ENCODE results near the gene IGFBPL1. TPM values are rescaled to one million over a fixed set of nuclear protein-coding genes. Genes with fewer than 3 reads are reported as not detected.

IGFBPL1 gene
- total and polyA plus RNA-seq, 4 donors, result 0.08 TPM; not detected in 3

DNA sequence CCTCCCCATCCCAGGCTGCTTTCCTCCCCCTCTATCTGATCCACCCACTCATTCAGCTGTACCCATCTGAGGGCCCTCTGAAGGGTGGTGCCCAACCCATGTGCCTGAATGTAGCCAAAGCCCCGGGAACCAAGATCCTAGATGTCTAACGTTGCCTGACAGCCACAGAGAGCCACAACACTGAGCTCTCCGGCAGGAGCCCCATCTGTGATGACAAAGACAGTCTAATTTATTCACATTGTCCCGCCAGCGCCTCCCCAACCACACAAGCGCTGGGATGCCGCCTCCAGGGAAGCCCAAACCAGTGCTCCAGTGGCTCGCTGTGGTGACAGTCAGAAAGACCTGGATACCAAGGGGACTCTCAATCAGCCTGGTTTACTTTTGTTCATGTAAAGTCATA lies 8.4 kb downstream of the IGFBPL1 start:
- H3K9ac ChIP-seq (ENCODE audit: low read depth in 1 of 2, low read length in 2 of 2), result no peak overlapping the region
- 94% methylated on average over 8 of the region's 8 CpGs for WGBS
- no peak for DNase-seq (ENCODE audit: low spot score)

DNA sequence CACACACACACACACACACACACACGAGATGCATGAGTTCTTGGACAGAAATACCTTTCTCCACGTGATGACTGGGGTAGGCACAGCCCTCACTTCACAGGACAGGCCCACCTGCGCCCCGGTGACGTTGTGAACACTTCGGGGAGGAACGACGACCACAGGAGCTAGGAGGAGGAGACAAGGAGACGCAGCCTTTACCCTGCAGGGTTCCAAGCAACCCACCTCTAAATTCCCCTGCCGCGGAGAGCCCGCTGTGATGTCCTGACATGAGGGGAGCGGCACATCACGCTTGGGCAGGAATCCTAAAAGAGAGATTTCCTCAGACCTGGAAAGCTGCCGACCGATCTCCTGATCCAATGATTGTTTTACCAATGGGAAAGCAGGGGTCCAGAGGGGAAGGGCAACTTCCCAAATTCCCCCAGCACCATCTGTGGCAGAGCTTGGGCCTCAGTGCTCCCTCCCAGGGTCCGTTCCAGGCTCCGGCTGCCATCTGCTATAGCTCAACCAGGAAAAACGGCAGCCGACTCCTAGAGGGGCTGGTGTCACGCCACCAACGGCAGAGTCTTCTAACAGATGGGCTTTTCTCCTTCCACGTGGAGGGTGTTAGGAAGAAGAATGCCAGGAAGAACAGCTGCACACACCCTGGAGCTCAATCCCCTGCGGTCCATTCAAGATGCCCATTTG lies 10.1 kb downstream of the IGFBPL1 start:
- H3K4me3 ChIP-seq (ENCODE audit: low read depth in 1 of 3, low read length in 3 of 3), result no peak overlapping the region
- H3K27me3 ChIP-seq (ENCODE audit: control insufficient read depth in 4 of 4, insufficient read depth in 4 of 4, low read length in 3 of 4), result no peaks in the 10 kb centered on the region
- no peaks in the 10 kb centered on the region for H3K9me3 ChIP-seq (ENCODE audit: control insufficient read depth in 4 of 4, low read length in 3 of 4)
- TF ChIP-seq NR2F2 (IDR thresholded peaks at IDR 0.05), result no peak
- no peak for TF ChIP-seq FOXA1 (IDR thresholded peaks at IDR 0.05)
- no peak for TF ChIP-seq YY1 (IDR thresholded peaks at IDR 0.05)
- TF ChIP-seq, protein P1, sequence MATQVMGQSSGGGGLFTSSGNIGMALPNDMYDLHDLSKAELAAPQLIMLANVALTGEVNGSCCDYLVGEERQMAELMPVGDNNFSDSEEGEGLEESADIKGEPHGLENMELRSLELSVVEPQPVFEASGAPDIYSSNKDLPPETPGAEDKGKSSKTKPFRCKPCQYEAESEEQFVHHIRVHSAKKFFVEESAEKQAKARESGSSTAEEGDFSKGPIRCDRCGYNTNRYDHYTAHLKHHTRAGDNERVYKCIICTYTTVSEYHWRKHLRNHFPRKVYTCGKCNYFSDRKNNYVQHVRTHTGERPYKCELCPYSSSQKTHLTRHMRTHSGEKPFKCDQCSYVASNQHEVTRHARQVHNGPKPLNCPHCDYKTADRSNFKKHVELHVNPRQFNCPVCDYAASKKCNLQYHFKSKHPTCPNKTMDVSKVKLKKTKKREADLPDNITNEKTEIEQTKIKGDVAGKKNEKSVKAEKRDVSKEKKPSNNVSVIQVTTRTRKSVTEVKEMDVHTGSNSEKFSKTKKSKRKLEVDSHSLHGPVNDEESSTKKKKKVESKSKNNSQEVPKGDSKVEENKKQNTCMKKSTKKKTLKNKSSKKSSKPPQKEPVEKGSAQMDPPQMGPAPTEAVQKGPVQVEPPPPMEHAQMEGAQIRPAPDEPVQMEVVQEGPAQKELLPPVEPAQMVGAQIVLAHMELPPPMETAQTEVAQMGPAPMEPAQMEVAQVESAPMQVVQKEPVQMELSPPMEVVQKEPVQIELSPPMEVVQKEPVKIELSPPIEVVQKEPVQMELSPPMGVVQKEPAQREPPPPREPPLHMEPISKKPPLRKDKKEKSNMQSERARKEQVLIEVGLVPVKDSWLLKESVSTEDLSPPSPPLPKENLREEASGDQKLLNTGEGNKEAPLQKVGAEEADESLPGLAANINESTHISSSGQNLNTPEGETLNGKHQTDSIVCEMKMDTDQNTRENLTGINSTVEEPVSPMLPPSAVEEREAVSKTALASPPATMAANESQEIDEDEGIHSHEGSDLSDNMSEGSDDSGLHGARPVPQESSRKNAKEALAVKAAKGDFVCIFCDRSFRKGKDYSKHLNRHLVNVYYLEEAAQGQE (IDR thresholded peaks at IDR 0.05), result no peak
- TF ChIP-seq, protein P2, sequence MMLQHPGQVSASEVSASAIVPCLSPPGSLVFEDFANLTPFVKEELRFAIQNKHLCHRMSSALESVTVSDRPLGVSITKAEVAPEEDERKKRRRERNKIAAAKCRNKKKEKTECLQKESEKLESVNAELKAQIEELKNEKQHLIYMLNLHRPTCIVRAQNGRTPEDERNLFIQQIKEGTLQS (IDR thresholded peaks at IDR 0.05), result no peak
- no peak for TF ChIP-seq SP1 (IDR thresholded peaks at IDR 0.05)
- TF ChIP-seq, protein P3, sequence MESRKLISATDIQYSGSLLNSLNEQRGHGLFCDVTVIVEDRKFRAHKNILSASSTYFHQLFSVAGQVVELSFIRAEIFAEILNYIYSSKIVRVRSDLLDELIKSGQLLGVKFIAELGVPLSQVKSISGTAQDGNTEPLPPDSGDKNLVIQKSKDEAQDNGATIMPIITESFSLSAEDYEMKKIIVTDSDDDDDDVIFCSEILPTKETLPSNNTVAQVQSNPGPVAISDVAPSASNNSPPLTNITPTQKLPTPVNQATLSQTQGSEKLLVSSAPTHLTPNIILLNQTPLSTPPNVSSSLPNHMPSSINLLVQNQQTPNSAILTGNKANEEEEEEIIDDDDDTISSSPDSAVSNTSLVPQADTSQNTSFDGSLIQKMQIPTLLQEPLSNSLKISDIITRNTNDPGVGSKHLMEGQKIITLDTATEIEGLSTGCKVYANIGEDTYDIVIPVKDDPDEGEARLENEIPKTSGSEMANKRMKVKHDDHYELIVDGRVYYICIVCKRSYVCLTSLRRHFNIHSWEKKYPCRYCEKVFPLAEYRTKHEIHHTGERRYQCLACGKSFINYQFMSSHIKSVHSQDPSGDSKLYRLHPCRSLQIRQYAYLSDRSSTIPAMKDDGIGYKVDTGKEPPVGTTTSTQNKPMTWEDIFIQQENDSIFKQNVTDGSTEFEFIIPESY (IDR thresholded peaks at IDR 0.05), result no peak
- TF ChIP-seq TAF1 (conservative IDR thresholded peaks at IDR 0.05), result no peak
- no peak for TF ChIP-seq JUND (IDR thresholded peaks at IDR 0.05)
- TF ChIP-seq, protein P4, sequence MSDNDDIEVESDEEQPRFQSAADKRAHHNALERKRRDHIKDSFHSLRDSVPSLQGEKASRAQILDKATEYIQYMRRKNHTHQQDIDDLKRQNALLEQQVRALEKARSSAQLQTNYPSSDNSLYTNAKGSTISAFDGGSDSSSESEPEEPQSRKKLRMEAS (IDR thresholded peaks at IDR 0.05), result no peak
- TF ChIP-seq, protein P5, sequence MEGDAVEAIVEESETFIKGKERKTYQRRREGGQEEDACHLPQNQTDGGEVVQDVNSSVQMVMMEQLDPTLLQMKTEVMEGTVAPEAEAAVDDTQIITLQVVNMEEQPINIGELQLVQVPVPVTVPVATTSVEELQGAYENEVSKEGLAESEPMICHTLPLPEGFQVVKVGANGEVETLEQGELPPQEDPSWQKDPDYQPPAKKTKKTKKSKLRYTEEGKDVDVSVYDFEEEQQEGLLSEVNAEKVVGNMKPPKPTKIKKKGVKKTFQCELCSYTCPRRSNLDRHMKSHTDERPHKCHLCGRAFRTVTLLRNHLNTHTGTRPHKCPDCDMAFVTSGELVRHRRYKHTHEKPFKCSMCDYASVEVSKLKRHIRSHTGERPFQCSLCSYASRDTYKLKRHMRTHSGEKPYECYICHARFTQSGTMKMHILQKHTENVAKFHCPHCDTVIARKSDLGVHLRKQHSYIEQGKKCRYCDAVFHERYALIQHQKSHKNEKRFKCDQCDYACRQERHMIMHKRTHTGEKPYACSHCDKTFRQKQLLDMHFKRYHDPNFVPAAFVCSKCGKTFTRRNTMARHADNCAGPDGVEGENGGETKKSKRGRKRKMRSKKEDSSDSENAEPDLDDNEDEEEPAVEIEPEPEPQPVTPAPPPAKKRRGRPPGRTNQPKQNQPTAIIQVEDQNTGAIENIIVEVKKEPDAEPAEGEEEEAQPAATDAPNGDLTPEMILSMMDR (IDR thresholded peaks at IDR 0.05; ENCODE audit: low read depth, low read length, missing input control), result no peak
- no peak for TF ChIP-seq GABPA (IDR thresholded peaks at IDR 0.05 in 1 of 2, conservative IDR thresholded peaks at IDR 0.05 in 1 of 2)
- TF ChIP-seq FOXA2 (IDR thresholded peaks at IDR 0.05), result no peak
- no peak for TF ChIP-seq HNF4A (conservative IDR thresholded peaks at IDR 0.05)

More for the DNA sequence above, 8.4 kb downstream of the IGFBPL1 start:
- TF ChIP-seq, protein P3 (IDR thresholded peaks at IDR 0.05), result no peak
- no peak for TF ChIP-seq EGR1 (IDR thresholded peaks at IDR 0.05; ENCODE audit: low read depth in 2 of 2)
- no peak for TF ChIP-seq RAD21 (IDR thresholded peaks at IDR 0.05)
- TF ChIP-seq, protein P5 (IDR thresholded peaks at IDR 0.05; ENCODE audit: low read depth, low read length, missing input control), result no peak
- no peak for TF ChIP-seq FOXA2 (IDR thresholded peaks at IDR 0.05)
- TF ChIP-seq FOXA1 (IDR thresholded peaks at IDR 0.05), result no peak
- TF ChIP-seq NR2F2 (IDR thresholded peaks at IDR 0.05), result no peak
- TF ChIP-seq GABPA (IDR thresholded peaks at IDR 0.05 in 1 of 2, conservative IDR thresholded peaks at IDR 0.05 in 1 of 2), result no peak
- TF ChIP-seq SP1 (IDR thresholded peaks at IDR 0.05), result no peak
- no peak for TF ChIP-seq HNF4A (conservative IDR thresholded peaks at IDR 0.05)
- Histone ChIP-seq H3K27ac (ENCODE audit: low read depth in 1 of 2, low read length in 2 of 2) (no peak overlapping the region), H3K4me1 (ENCODE audit: control insufficient read depth in 4 of 4, insufficient read depth in 4 of 4, low read length in 3 of 4) (no peaks in the 10 kb centered on the region), H3K27me3 (ENCODE audit: control insufficient read depth in 4 of 4, insufficient read depth in 4 of 4, low read length in 3 of 4) (no peaks in the 10 kb centered on the region), H3K36me3 (ENCODE audit: control insufficient read depth in 4 of 4, insufficient read depth in 3 of 4, low read depth in 1 of 4, low read length in 3 of 4) (no peaks in the 10 kb centered on the region), H3K9me3 (ENCODE audit: control insufficient read depth in 4 of 4, low read length in 3 of 4) (no peaks in the 10 kb centered on the region), H3K4me3 (ENCODE audit: low read depth in 1 of 3, low read length in 3 of 3) (no peak overlapping the region)

More for the DNA sequence above, 10.1 kb downstream of the IGFBPL1 start:
- Histone ChIP-seq H3K36me3 (ENCODE audit: control insufficient read depth in 4 of 4, insufficient read depth in 3 of 4, low read depth in 1 of 4, low read length in 3 of 4) (no peaks in the 10 kb centered on the region), H3K4me1 (ENCODE audit: control insufficient read depth in 4 of 4, insufficient read depth in 4 of 4, low read length in 3 of 4) (no peaks in the 10 kb centered on the region), H3K27ac (ENCODE audit: low read depth in 1 of 2, low read length in 2 of 2) (no peak overlapping the region), H3K9ac (ENCODE audit: low read depth in 1 of 2, low read length in 2 of 2) (no peak overlapping the region)
- 64% methylated on average over 24 of the region's 24 CpGs for WGBS
- DNase-seq (ENCODE audit: low spot score), result no peak

All from liver (tissue), 9 donors.